SK-N-SH treated with all-trans-retinoic acid at 6 μM for 48 hours (cell line): Measurements from ENCODE around the gene THSD4.

ENCODE experiments used
- BACH2 ChIP-seq: fragments of 250-450 bp; sonication (Bioruptor Pico); IDR thresholded peaks from 2 replicates; pipeline ENCODE4 v1.9.0; 2021; ENCODE audit warnings: mild to moderate bottlenecking, borderline replicate concordance
- CREB5 ChIP-seq: fragments of 250-450 bp; sonication (Bioruptor Pico); IDR thresholded peaks from 2 replicates; pipeline ENCODE4 v1.5.1; 2020; ENCODE audit warnings: low read depth, mild to moderate bottlenecking, moderate library complexity
- CSDC2 ChIP-seq: fragments of 250-450 bp; sonication (Bioruptor Pico); IDR thresholded peaks from 2 replicates; pipeline ENCODE4 v1.5.0; 2020; ENCODE audit warnings: mild to moderate bottlenecking, moderate library complexity
- CSRNP3 ChIP-seq: fragments of 250-450 bp; sonication (Bioruptor Pico); IDR thresholded peaks from 2 replicates; pipeline ENCODE4 v1.5.1; 2021; ENCODE audit warnings: mild to moderate bottlenecking, moderate library complexity
- ESRRG ChIP-seq: fragments of 250-450 bp; sonication (Bioruptor Pico); IDR thresholded peaks from 2 replicates; pipeline ENCODE4 v1.6.1; 2021; ENCODE audit warnings: mild to moderate bottlenecking
- ISL1 ChIP-seq: fragments of 250-450 bp; sonication (Bioruptor Pico); IDR thresholded peaks from 2 replicates; pipeline ENCODE4 v2.1.2; 2022; ENCODE audit warnings: mild to moderate bottlenecking, moderate library complexity
- PATZ1 ChIP-seq: fragments of 250-450 bp; sonication (Bioruptor Pico); IDR thresholded peaks from 2 replicates; pipeline ENCODE4 v1.8.0; 2020; ENCODE audit warnings: mild to moderate bottlenecking, moderate library complexity, borderline replicate concordance
- PPARA ChIP-seq: fragments of 250-450 bp; sonication (Bioruptor Pico); IDR thresholded peaks from 2 replicates; pipeline ENCODE4 v1.5.0; 2020; ENCODE audit warnings: mild to moderate bottlenecking, borderline replicate concordance
- RARB ChIP-seq: fragments of 250-450 bp; sonication (Bioruptor Pico); IDR thresholded peaks from 2 replicates; pipeline ENCODE4 v1.8.0; 2021; ENCODE audit warnings: mild to moderate bottlenecking, moderate library complexity
- SNAI2 ChIP-seq: fragments of 250-450 bp; sonication (Bioruptor Pico); IDR thresholded peaks from 2 replicates; pipeline ENCODE4 v1.5.0; 2020; ENCODE audit warnings: mild to moderate bottlenecking, moderate library complexity
- TOX ChIP-seq: fragments of 250-450 bp; sonication (Bioruptor Pico); IDR thresholded peaks from 2 replicates; pipeline ENCODE4 v1.8.0; 2021; ENCODE audit warnings: mild to moderate bottlenecking, moderate library complexity, borderline replicate concordance
- TSHZ2 ChIP-seq: fragments of 250-450 bp; sonication (Bioruptor Pico); IDR thresholded peaks from 2 replicates; pipeline ENCODE4 v1.5.0; 2020; ENCODE audit warnings: mild to moderate bottlenecking, moderate library complexity
- ZFP3 ChIP-seq: fragments of 250-450 bp; sonication (Bioruptor Pico); IDR thresholded peaks from 2 replicates; pipeline ENCODE4 v1.5.0; 2020; ENCODE audit warnings: mild to moderate bottlenecking, moderate library complexity
- ZFP30 ChIP-seq: fragments of 450-650 bp; formaldehyde crosslinking; IDR thresholded peaks from 2 replicates; pipeline ENCODE4 v1.5.0; 2022; ENCODE audit warnings: mild to moderate bottlenecking, moderate library complexity

- TF ChIP-seq BACH2 (CRISPR knock-in tag) = no peak
- TF ChIP-seq ZFP30 (CRISPR knock-in tag) = no peak
- no peak for TF ChIP-seq ESRRG (CRISPR knock-in tag)
- TF ChIP-seq CSDC2 (CRISPR knock-in tag) = no peak
- TF ChIP-seq SNAI2 (CRISPR knock-in tag) = no peak
- no peak for TF ChIP-seq TOX (CRISPR knock-in tag)
- no peak for TF ChIP-seq ZFP3 (CRISPR knock-in tag)
- no peak for TF ChIP-seq RARB (CRISPR knock-in tag)
- no peak for TF ChIP-seq ISL1
- no peak for TF ChIP-seq CSRNP3
- no peak for TF ChIP-seq CREB5 (CRISPR knock-in tag)
- TF ChIP-seq PATZ1 = no peak
- TF ChIP-seq TSHZ2 (CRISPR knock-in tag) = no peak
- no peak for TF ChIP-seq PPARA (CRISPR knock-in tag)
Observed at GRCh38 chr15:71545923-71546322, 430.7 kb downstream of the THSD4 start.
